Ovary (tissue), 3 donors: ENCODE data around the gene CYTH1.

Experiments used
- POLR2A ChIP-seq: fragments of 450-650 bp; IDR thresholded peaks from one replicate; pipeline ENCODE4 v1.6.1; 2017; ENCODE audit warnings: antibody characterized with exemption, mild to moderate bottlenecking, moderate library complexity
- TF ChIP-seq, protein P1 (sequence below), 3 donors: fragments of 450-650 bp in 2 of 3; fragments of 200-600 bp in 1 of 3; IDR thresholded peaks; one replicate each; pipeline versions ENCODE4 v1.5.1 to v1.8.0; 2016 to 2022; ENCODE audit warnings: antibody characterized with exemption in 3 of 3, mild to moderate bottlenecking in 1 of 3
- donor health status: DM: no; HTN: no; CAD: no.

DNA sequence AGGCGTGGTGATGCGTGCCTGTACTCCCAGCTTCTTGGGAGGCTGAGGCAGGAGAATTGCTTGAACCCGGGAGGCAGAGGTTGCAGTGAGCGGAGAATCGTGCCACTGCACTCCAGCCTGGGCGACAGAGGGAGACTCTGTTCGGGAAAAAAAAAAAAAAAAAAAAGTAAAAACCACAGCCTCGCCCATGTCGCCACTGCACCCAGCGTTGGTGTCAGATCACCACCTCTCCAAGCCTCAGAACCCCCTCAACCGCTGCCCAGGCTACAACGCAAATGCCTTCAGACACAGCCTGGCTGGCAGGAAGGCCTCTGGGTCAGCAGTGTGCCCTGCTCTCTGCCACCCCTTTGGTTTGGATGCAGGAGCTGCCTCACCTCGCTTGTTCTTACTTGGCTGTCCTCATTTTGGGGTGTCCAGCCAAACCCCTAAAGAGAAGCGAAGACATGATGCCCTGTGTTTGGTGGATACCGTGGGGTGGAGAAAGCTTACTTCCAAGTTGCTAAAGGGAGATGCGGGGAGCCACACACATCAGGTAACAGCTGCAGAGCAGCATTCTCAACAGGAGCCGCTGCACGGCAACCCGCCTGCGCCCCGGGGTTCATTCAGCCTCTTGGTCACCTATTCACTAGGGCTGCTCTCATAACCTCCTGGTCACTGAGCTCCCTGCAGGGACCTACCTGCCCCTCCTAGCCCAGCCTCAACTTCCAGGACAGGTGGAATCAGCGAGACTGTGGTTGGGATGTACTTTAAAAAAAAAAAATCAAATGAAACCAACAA, 13.0 kb upstream of the CYTH1 start:
- TF ChIP-seq, protein P1, sequence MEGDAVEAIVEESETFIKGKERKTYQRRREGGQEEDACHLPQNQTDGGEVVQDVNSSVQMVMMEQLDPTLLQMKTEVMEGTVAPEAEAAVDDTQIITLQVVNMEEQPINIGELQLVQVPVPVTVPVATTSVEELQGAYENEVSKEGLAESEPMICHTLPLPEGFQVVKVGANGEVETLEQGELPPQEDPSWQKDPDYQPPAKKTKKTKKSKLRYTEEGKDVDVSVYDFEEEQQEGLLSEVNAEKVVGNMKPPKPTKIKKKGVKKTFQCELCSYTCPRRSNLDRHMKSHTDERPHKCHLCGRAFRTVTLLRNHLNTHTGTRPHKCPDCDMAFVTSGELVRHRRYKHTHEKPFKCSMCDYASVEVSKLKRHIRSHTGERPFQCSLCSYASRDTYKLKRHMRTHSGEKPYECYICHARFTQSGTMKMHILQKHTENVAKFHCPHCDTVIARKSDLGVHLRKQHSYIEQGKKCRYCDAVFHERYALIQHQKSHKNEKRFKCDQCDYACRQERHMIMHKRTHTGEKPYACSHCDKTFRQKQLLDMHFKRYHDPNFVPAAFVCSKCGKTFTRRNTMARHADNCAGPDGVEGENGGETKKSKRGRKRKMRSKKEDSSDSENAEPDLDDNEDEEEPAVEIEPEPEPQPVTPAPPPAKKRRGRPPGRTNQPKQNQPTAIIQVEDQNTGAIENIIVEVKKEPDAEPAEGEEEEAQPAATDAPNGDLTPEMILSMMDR (IDR thresholded peaks at IDR 0.05): no peak
- no peak for TF ChIP-seq POLR2A
